Subcutaneous adipose tissue (tissue), 4 donors: ENCODE data around the gene NDOR1. TPM values are rescaled to one million over a fixed set of nuclear protein-coding genes. Genes with fewer than 3 reads are reported as not detected.

Experiments used
- CTCF ChIP-seq: fragments of 450-650 bp; IDR thresholded peaks from one replicate; pipeline ENCODE4 v1.5.1; 2016; ENCODE audit warnings: low read depth, mild to moderate bottlenecking, control low read depth, antibody characterized with exemption, moderate library complexity
- total RNA-seq, 4 donors: library from RNA; depleted of rRNA; stranded (reverse); fragments of >200 nt; gene quantifications; one replicate each; pipeline ENCODE4 v1.1.0, GENCODE V29; 2016

Gene NDOR1
- total RNA-seq, 4 donors from 2014 or later: 2.6 to 6.2 (median 3.7) TPM

GRCh38 chr9:137175345-137175961 is 30.0 kb upstream of the NDOR1 start:
- no peak for TF ChIP-seq CTCF

- no peak for TF ChIP-seq CTCF
Measured at GRCh38 chr9:137176302-137177182, 29.0 kb upstream of the NDOR1 start.

- no peak for TF ChIP-seq CTCF
Measured at GRCh38 chr9:137178201-137178938, 27.1 kb upstream of the NDOR1 start.

- no peak for TF ChIP-seq CTCF
Measured at GRCh38 chr9:137178939-137179630, 26.4 kb upstream of the NDOR1 start.

GRCh38 chr9:137179761-137180160 is 25.7 kb upstream of the NDOR1 start:
- TF ChIP-seq CTCF: no peak

- no peak for TF ChIP-seq CTCF
Measured at GRCh38 chr9:137180491-137180890, 25.0 kb upstream of the NDOR1 start.
